AG04450 (cell line): ENCODE measurements around the gene KISS1. TPM values are rescaled to one million over a fixed set of nuclear protein-coding genes. Genes with fewer than 3 reads are reported as not detected.
"Not testable (repeated sequence)": the region's sequence is repeated elsewhere in the genome, so short reads cannot be mapped to it uniquely, and the experiment has no call there.

Experiments used
- CTCF ChIA-PET: fragments of 300-600, 350-600 bp; formaldehyde crosslinking; extraction: SDS; loops from one replicate; lab custom pipeline; 2022; ENCODE audit warnings: antibody characterized with exemption, inconsistent platforms; lab: Charles Lee
- POLR2A ChIA-PET: fragments of 350-600 bp; formaldehyde crosslinking; extraction: SDS; loops from one replicate; lab custom pipeline; 2021; ENCODE audit warnings: antibody characterized with exemption, inconsistent platforms; lab: Yijun Ruan, JAX
- DNase-seq: peaks from one replicate; pipeline ENCODE4 v3.0.0-alpha.2; 2011; ENCODE audit warnings: low read depth, low spot score
- H3K27ac ChIP-seq: one replicate; pipeline ENCODE4 v1.5.1; 2012; ENCODE audit warnings: low read depth, low read length, control low read depth
- H3K27me3 ChIP-seq: one replicate; pipeline ENCODE4 v1.6.0; 2012; ENCODE audit warnings: low read length; ENCODE audit not compliant: control insufficient read depth, insufficient read depth
- H3K4me3 ChIP-seq: 2 replicates; pipeline ENCODE4 v1.5.1; 2011; ENCODE audit warnings: mild to moderate bottlenecking, low read depth, low read length, control low read depth
- H3K9me3 ChIP-seq: 2 replicates; pipeline ENCODE4 v1.5.1; 2012; ENCODE audit warnings: low read length; ENCODE audit not compliant: control insufficient read depth, insufficient read depth
- polyA plus RNA-seq: library from polyadenylated mRNA; depleted of rRNA; stranded (reverse); fragments of >200 nt; gene quantifications from 2 replicates; pipeline ENCODE4 v1.2.3, GENCODE V29; 2011
- TF ChIP-seq, protein P1 (sequence below): IDR thresholded peaks from 2 replicates; pipeline ENCODE4 v1.5.1; 2011; ENCODE audit warnings: low read depth, low read length, control low read depth, inconsistent platforms

The KISS1 gene
- polyA plus RNA-seq, 1 experiment: 3.4 TPM

DNA sequence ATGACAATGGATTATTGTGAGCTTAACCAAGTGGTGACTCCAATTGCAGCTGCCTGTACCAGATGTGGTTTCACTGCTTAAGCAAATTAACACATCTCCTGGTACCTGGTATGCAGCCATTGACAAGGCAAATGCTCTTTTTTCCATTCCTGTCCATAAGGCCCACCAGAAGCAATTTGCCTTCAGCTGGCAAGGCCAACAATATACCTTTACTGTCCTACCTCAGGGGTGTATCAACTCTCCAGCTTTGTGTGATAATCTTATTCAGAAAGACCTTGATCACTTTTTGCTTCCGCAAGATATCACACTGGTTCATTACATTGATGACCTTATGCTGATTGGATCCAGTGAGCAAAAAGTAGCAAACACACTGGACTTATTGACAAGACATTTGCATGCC is 41.2 kb upstream of the KISS1 start:
- not testable (repeated sequence) for DNase-seq, H3K27me3 ChIP-seq, H3K27ac ChIP-seq, H3K9me3 ChIP-seq, H3K4me3 ChIP-seq
- POLR2A ChIA-PET: interaction anchor here (0.7 kb wide), 1 partner anchor 81 kb away, joined by 3 read pairs; no protein-coding TSS in a partner anchor
- CTCF ChIA-PET: interaction anchor here (1.5 kb wide), 1 partner anchor 31 kb away, joined by 5 read pairs; no protein-coding TSS in a partner anchor

DNA sequence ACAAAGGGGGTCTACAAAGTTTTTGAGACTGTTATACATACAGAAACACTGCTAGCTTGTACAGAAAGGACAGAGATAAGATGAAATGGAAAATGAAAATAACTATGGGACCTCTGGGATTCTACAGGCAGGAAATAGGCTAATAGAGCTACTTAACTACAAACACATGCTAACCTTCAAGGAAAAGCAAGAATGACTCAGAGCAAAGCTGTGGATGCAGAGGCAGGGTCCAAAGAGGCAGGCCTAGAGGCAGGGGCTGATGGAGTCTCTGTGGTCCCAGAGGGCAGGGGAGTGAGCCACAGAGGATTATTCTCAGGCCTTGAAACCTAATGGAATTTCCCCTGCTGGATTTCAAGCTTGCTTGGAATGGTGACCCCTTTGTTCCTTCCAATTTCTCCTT is 36.2 kb upstream of the KISS1 start:
- Histone ChIP-seq H3K4me3 (no peak overlapping the region), H3K27ac (no peak overlapping the region), H3K27me3 (no peaks in the 10 kb centered on the region), H3K9me3 (no peaks in the 10 kb centered on the region)
- ChIA-PET POLR2A (no interaction called here), CTCF (interaction anchor here (0.6 to 2.6 kb wide), 5 partner anchors 18 to 131 kb away, joined by 3 to 18 read pairs (median 11); partner anchors contain the start of gene GOLT1A)
- TF ChIP-seq, protein P1, sequence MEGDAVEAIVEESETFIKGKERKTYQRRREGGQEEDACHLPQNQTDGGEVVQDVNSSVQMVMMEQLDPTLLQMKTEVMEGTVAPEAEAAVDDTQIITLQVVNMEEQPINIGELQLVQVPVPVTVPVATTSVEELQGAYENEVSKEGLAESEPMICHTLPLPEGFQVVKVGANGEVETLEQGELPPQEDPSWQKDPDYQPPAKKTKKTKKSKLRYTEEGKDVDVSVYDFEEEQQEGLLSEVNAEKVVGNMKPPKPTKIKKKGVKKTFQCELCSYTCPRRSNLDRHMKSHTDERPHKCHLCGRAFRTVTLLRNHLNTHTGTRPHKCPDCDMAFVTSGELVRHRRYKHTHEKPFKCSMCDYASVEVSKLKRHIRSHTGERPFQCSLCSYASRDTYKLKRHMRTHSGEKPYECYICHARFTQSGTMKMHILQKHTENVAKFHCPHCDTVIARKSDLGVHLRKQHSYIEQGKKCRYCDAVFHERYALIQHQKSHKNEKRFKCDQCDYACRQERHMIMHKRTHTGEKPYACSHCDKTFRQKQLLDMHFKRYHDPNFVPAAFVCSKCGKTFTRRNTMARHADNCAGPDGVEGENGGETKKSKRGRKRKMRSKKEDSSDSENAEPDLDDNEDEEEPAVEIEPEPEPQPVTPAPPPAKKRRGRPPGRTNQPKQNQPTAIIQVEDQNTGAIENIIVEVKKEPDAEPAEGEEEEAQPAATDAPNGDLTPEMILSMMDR: no peak
- no peak for DNase-seq

DNA sequence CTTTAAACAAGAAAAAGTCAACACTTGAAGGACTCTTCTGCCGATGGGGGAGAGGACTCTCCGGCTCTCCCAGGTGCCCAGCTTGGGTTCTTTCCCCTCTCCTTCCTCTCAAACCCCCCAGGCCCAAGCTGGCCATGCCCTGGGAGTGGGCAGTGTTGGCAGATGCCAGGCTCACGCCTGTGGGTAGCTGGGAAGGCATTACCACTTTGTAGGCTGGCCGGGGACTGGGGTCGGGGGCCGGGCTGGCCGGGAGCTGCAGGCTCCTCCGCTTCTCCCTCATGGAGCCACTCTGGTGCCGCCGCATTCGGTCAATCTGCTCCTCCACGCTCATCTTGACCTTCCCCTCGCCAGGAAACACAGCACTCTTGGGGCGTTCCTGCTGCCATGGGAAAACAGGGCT is 33.9 kb upstream of the KISS1 start:
- TF ChIP-seq, protein P1: no peak
- DNase-seq: no peak
- ChIA-PET POLR2A (no interaction called here), CTCF (interaction anchor here (0.9 to 3.2 kb wide), 7 partner anchors 16 to 169 kb away, joined by 3 to 21 read pairs (median 5); partner anchors contain the start of gene GOLT1A)
- Histone ChIP-seq H3K27me3 (no peaks in the 10 kb centered on the region), H3K9me3 (no peaks in the 10 kb centered on the region; the same call in 1 of the 2 replicates), H3K27ac (no peak overlapping the region), H3K4me3 (no peak overlapping the region)

DNA sequence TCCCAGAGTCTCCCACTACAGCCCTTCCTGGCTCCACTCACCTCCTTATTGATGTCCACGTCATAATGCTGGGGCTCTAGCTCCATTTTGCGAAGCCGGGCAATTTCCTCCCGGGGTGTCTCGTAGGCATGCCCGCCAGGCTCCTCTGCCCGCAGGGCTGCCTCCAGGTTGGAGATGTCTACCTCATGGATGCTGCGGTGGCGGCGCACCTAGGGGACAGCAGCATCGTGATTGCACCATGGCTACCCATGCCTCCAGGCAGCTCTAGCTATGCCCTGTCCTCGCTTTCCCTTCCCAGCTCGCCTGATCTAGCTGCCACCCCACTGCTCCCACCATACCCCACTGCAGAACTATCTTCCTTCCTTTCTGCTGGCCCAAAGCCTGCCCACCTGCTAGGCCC is 32.6 kb upstream of the KISS1 start:
- CTCF ChIA-PET: interaction anchor here (1.7 to 3.2 kb wide), 4 partner anchors 15 to 135 kb away, joined by 4 to 21 read pairs (median 8); partner anchors contain the start of gene GOLT1A
- TF ChIP-seq, protein P1: no peak

DNA sequence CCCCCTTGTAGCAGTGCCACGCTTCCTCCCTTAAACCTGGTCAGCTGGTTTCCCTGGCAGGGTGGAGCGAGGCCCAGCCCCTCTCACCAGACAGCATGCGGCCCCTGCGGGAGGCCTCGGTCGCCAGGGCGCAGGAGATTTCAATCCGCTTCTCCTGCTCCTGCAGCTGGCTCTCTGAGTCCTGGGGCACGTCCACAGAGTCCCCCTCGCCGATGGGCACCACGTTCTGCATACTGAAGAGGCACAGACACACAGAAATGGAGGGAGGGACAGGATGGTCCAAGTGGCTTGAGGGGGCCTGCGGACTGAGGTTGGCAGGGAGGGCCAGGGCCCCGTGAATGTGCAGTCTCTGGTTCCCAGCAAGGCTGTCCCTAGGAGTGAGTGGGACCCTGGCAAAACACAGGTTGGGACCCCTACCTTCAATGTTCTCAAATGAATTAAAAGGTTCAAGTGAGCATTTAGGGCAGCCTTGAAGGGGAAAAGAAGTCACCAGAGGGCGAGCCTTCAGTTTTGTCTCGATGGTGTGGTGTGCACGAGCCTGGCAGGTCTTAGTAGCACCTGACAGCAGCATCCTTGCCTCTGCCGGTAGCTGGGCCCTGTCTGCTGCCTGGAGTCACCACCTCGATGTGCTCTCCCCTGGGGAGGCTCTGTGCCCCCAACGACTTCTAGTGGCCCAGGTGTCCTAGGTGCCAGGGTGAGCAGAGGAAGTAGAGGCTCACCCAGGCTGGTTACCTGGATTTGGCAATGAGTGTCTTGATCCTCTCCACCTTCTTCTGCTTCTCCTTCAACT is 31.9 kb upstream of the KISS1 start:
- no peaks in the 10 kb centered on the region; the same call in 1 of the 2 replicates for H3K9me3 ChIP-seq
- H3K27me3 ChIP-seq: no peaks in the 10 kb centered on the region
- TF ChIP-seq, protein P1: no peak
- ChIA-PET CTCF (interaction anchor here (2.4 to 3.2 kb wide), 2 partner anchors 14 to 135 kb away, joined by 10 to 21 read pairs; partner anchors contain the start of gene GOLT1A), POLR2A (no interaction called here)
- H3K4me3 ChIP-seq: no peak overlapping the region
- DNase-seq: no peak
- no peak overlapping the region for H3K27ac ChIP-seq

More for the DNA sequence above, 32.6 kb upstream of the KISS1 start:
- Histone ChIP-seq H3K27me3 (no peaks in the 10 kb centered on the region), H3K9me3 (no peaks in the 10 kb centered on the region; the same call in 1 of the 2 replicates), H3K27ac (no peak overlapping the region), H3K4me3 (no peak overlapping the region)
- POLR2A ChIA-PET: no interaction called here
- DNase-seq: no peak
